HepG2 (cell line): ENCODE results near the gene UNC5B. TPM values are rescaled to one million over a fixed set of nuclear protein-coding genes. Genes with fewer than 3 reads are reported as not detected.

Source experiments
- FOXP1 ChIP-seq, 2 experiments: fragments of 450-650 bp in 1 of 2; IDR thresholded peaks; 2 replicates each; pipeline ENCODE4 v1.6.1; 2017 to 2018; ENCODE audit warnings: antibody characterized with exemption in 1 of 2
- ISL2 ChIP-seq: sonication (generic); formaldehyde crosslinking; IDR thresholded peaks from 2 replicates; pipeline ENCODE4 v1.5.0; 2020; ENCODE audit warnings: missing genetic modification reagents
- JUND ChIP-seq: sonication (generic); formaldehyde crosslinking; IDR thresholded peaks from 2 replicates; pipeline ENCODE4 v1.8.0; 2022; ENCODE audit warnings: mild to moderate bottlenecking, missing genetic modification reagents
- KMT2A ChIP-seq: sonication (generic); formaldehyde crosslinking; IDR thresholded peaks from 2 replicates; pipeline ENCODE4 v1.4.0; 2020; ENCODE audit warnings: missing genetic modification reagents
- SOX13 ChIP-seq, 3 experiments: fragments of 450-650 bp in 1 of 3; sonication (generic) in 1 of 3; formaldehyde crosslinking in 1 of 3; IDR thresholded peaks in 2 of 3; conservative IDR thresholded peaks in 1 of 3; 2 replicates each; pipeline versions ENCODE4 v1.5.0 to v1.6.1; 2016 to 2020; ENCODE audit warnings: antibody characterized with exemption in 1 of 3, mild to moderate bottlenecking in 1 of 3, missing compliant biosample characterization in 1 of 3, missing genetic modification reagents in 1 of 3, moderate library complexity in 1 of 3
- SRSF1 ChIP-seq: fragments of 200-400 bp; formaldehyde crosslinking; optimal IDR thresholded peaks from 2 replicates; pipeline ENCODE3; 2017; ENCODE audit warnings: mild to moderate bottlenecking, low read depth, low read length, moderate library complexity
- ZFY ChIP-seq: sonication (generic); formaldehyde crosslinking; IDR thresholded peaks from 2 replicates; pipeline ENCODE4 v1.4.0; 2020; ENCODE audit warnings: missing genetic modification reagents
- ZNF260 ChIP-seq: sonication (generic); formaldehyde crosslinking; IDR thresholded peaks from 2 replicates; pipeline ENCODE4 v1.4.0; 2020; ENCODE audit warnings: missing genetic modification reagents, low read depth, mild to moderate bottlenecking, borderline replicate concordance
- ZNF383 ChIP-seq: sonication (generic); formaldehyde crosslinking; IDR thresholded peaks from 2 replicates; pipeline ENCODE4 v1.4.0; 2020; ENCODE audit warnings: missing genetic modification reagents, mild to moderate bottlenecking, borderline replicate concordance
- ZNF549 ChIP-seq: sonication (generic); formaldehyde crosslinking; IDR thresholded peaks from 2 replicates; pipeline ENCODE4 v1.5.0; 2020; ENCODE audit warnings: missing genetic modification reagents
- ZNF780A ChIP-seq: sonication (generic); formaldehyde crosslinking; IDR thresholded peaks from 2 replicates; pipeline ENCODE4 v1.8.0; 2022; ENCODE audit warnings: mild to moderate bottlenecking, missing genetic modification reagents, moderate library complexity
- polyA plus RNA-seq, 8 experiments: library from polyadenylated mRNA; depleted of rRNA in 3 of 8; stranded (reverse) in 7 of 8; unstranded in 1 of 8; fragments of >200 nt; fragmentation: Illumina TruSeq in 4 of 8; extraction: Trizol in 4 of 8; gene quantifications; 2 replicates each; pipeline versions ENCODE4 v1.2.1 to v1.2.3, GENCODE V29; 2011 to 2016; ENCODE audit warnings: low read depth in 4 of 8, missing spikeins in 1 of 8, mixed read lengths in 1 of 8; ENCODE audit not compliant: insufficient read depth in 1 of 8
- total RNA-seq, 5 experiments: library from RNA; depleted of rRNA; stranded (reverse); fragments of >200 nt; fragmentation: Illumina TruSeq; extraction: Trizol; gene quantifications; 2 replicates each; pipeline ENCODE4 v1.2.3, GENCODE V29; 2016; ENCODE audit warnings: low read depth in 1 of 5
- TF ChIP-seq, protein P1 (sequence below): IDR thresholded peaks from 2 replicates; pipeline ENCODE4 v1.6.1; 2016; ENCODE audit warnings: missing biosample characterization, missing genetic modification reagents, low read depth
- TF ChIP-seq, protein P2 (sequence below): sonication (generic); formaldehyde crosslinking; IDR thresholded peaks from 2 replicates; pipeline ENCODE4 v1.4.0; 2020; ENCODE audit warnings: missing genetic modification reagents
- TF ChIP-seq, protein P3 (sequence below), 2 experiments: sonication (generic) in 1 of 2; formaldehyde crosslinking in 1 of 2; IDR thresholded peaks; 2 replicates each; pipeline versions ENCODE4 v1.5.1 to v1.6.1; 2011 to 2020; ENCODE audit warnings: borderline replicate concordance in 1 of 2, low read depth in 1 of 2, low read length in 1 of 2, mild to moderate bottlenecking in 1 of 2, missing genetic modification reagents in 1 of 2, moderate library complexity in 1 of 2
- TF ChIP-seq, protein P4 (sequence below): sonication (generic); formaldehyde crosslinking; IDR thresholded peaks from 2 replicates; pipeline ENCODE4 v1.8.1; 2023; ENCODE audit warnings: missing genetic modification reagents, inconsistent platforms, borderline replicate concordance
- TF ChIP-seq, protein P5 (sequence below): sonication (generic); formaldehyde crosslinking; IDR thresholded peaks from 2 replicates; pipeline ENCODE4 v1.4.0; 2020; ENCODE audit warnings: mild to moderate bottlenecking, missing genetic modification reagents
- TF ChIP-seq, protein P6 (sequence below): IDR thresholded peaks from 2 replicates; pipeline ENCODE4 v1.6.1; 2016; ENCODE audit warnings: mild to moderate bottlenecking

Gene UNC5B
- total and polyA plus RNA-seq, 2 of the 13 experiments (the other 11 are each of a cell fraction or from before 2014, with no cell fraction given), result 0.07 TPM

DNA sequence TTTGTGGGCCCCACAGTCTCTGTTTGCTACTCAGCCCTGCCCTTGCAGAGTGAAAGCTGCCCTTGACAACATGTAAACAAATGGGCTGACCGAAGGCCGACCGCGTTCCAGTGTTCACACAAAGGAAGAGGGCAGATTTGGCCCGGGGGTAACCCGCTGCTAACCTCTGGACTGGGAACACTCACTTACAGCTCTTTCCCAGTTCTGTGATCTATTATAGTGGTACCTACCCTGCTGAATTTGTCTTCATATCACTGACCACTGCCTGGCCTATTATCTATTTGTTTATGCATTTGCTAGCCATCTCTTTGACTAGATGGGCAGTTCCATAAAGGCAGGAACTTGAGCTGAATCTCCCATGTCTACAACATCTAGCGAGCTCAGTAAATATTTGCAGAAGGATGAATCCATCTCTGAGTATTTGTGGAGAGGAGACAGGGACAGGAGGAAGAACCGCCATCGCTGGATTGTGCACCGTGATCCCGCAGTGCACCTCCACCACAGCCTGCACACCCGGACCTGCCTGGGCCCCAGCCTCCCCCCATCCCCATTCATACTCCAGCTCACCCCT lies 121.9 kb downstream of the UNC5B start (continued):
- TF ChIP-seq, protein P1, sequence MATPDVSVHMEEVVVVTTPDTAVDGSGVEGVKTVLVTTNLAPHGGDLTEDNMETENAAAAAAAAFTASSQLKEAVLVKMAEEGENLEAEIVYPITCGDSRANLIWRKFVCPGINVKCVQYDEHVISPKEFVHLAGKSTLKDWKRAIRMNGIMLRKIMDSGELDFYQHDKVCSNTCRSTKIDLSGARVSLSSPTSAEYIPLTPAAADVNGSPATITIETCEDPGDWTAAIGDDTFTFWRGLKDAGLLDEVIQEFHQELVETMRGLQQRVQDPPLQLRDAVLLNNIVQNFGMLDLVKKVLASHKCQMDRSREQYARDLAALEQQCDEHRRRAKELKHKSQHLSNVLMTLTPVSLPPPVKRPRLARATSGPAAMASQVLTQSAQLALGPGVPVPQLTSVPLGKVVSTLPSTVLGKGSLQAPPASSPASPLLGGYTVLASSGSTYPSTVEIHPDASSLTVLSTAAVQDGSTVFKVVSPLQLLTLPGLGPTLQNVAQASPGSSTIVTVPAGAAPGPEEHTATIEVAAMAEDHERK (CRISPR knock-in tag), result no peak
- TF ChIP-seq ZNF260 (CRISPR knock-in tag) (no peak), SRSF1 (no peak), ZNF383 (CRISPR knock-in tag) (no peak), FOXP1 (IDR thresholded peaks at IDR 0.05) (peak; percentile 71), FOXP1 (CRISPR knock-in tag; IDR thresholded peaks at IDR 0.05) (peak; percentile 92), SOX13 (IDR thresholded peaks at IDR 0.05) (no peak), SOX13 (CRISPR knock-in tag; conservative IDR thresholded peaks at IDR 0.05 in 1 of 2, IDR thresholded peaks at IDR 0.05 in 1 of 2) (peak in 1 of 2 experiments; percentile 67; a peak in 2 of 4 replicates), ISL2 (peak; percentile 22), JUND (no peak), ZNF549 (no peak), KMT2A (CRISPR knock-in tag) (peak; percentile 44; the same call in 1 of the 2 replicates), ZNF780A (CRISPR knock-in tag) (no peak), ZFY (CRISPR knock-in tag) (peak; percentile 63; the same call in 1 of the 2 replicates)
- TF ChIP-seq, protein P2, sequence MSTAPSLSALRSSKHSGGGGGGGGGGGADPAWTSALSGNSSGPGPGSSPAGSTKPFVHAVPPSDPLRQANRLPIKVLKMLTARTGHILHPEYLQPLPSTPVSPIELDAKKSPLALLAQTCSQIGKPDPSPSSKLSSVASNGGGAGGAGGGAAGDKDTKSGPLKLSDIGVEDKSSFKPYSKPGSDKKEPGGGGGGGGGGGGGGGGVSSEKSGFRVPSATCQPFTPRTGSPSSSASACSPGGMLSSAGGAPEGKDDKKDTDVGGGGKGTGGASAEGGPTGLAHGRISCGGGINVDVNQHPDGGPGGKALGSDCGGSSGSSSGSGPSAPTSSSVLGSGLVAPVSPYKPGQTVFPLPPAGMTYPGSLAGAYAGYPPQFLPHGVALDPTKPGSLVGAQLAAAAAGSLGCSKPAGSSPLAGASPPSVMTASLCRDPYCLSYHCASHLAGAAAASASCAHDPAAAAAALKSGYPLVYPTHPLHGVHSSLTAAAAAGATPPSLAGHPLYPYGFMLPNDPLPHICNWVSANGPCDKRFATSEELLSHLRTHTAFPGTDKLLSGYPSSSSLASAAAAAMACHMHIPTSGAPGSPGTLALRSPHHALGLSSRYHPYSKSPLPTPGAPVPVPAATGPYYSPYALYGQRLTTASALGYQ (CRISPR knock-in tag), result no peak
- TF ChIP-seq, protein P3, sequence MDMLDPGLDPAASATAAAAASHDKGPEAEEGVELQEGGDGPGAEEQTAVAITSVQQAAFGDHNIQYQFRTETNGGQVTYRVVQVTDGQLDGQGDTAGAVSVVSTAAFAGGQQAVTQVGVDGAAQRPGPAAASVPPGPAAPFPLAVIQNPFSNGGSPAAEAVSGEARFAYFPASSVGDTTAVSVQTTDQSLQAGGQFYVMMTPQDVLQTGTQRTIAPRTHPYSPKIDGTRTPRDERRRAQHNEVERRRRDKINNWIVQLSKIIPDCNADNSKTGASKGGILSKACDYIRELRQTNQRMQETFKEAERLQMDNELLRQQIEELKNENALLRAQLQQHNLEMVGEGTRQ (IDR thresholded peaks at IDR 0.05; ENCODE audit: low read depth, low read length), result no peak
- TF ChIP-seq, protein P3 (CRISPR knock-in tag; IDR thresholded peaks at IDR 0.05; ENCODE audit: borderline replicate concordance), result no peak
- TF ChIP-seq, protein P4, sequence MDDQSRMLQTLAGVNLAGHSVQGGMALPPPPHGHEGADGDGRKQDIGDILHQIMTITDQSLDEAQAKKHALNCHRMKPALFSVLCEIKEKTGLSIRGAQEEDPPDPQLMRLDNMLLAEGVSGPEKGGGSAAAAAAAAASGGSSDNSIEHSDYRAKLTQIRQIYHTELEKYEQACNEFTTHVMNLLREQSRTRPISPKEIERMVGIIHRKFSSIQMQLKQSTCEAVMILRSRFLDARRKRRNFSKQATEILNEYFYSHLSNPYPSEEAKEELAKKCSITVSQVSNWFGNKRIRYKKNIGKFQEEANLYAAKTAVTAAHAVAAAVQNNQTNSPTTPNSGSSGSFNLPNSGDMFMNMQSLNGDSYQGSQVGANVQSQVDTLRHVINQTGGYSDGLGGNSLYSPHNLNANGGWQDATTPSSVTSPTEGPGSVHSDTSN, result no peak
- TF ChIP-seq, protein P5, sequence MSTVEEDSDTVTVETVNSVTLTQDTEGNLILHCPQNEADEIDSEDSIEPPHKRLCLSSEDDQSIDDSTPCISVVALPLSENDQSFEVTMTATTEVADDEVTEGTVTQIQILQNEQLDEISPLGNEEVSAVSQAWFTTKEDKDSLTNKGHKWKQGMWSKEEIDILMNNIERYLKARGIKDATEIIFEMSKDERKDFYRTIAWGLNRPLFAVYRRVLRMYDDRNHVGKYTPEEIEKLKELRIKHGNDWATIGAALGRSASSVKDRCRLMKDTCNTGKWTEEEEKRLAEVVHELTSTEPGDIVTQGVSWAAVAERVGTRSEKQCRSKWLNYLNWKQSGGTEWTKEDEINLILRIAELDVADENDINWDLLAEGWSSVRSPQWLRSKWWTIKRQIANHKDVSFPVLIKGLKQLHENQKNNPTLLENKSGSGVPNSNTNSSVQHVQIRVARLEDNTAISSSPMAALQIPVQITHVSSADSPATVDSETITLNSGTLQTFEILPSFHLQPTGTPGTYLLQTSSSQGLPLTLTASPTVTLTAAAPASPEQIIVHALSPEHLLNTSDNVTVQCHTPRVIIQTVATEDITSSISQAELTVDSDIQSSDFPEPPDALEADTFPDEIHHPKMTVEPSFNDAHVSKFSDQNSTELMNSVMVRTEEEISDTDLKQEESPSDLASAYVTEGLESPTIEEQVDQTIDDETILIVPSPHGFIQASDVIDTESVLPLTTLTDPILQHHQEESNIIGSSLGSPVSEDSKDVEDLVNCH (CRISPR knock-in tag), result no peak
- TF ChIP-seq, protein P6, sequence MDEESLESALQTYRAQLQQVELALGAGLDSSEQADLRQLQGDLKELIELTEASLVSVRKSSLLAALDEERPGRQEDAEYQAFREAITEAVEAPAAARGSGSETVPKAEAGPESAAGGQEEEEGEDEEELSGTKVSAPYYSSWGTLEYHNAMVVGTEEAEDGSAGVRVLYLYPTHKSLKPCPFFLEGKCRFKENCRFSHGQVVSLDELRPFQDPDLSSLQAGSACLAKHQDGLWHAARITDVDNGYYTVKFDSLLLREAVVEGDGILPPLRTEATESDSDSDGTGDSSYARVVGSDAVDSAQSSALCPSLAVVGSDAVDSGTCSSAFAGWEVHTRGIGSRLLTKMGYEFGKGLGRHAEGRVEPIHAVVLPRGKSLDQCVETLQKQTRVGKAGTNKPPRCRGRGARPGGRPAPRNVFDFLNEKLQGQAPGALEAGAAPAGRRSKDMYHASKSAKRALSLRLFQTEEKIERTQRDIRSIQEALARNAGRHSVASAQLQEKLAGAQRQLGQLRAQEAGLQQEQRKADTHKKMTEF, result 0 out of 2 replicates have a peak, but pooled peaks have one; percentile 38
